Activated CD4-positive, CD25-positive, alpha-beta regulatory T cell (primary cell): ENCODE measurements around the gene STUM.
"Not testable (repeated sequence)": the region's sequence is repeated elsewhere in the genome, so short reads cannot be mapped to it uniquely, and the experiment has no call there.

Experiments
- DNase-seq, 4 experiments: peaks; one replicate each; lab custom pipeline; 2025; lab: John Stamatoyannopoulos, UW

Gene STUM

DNA sequence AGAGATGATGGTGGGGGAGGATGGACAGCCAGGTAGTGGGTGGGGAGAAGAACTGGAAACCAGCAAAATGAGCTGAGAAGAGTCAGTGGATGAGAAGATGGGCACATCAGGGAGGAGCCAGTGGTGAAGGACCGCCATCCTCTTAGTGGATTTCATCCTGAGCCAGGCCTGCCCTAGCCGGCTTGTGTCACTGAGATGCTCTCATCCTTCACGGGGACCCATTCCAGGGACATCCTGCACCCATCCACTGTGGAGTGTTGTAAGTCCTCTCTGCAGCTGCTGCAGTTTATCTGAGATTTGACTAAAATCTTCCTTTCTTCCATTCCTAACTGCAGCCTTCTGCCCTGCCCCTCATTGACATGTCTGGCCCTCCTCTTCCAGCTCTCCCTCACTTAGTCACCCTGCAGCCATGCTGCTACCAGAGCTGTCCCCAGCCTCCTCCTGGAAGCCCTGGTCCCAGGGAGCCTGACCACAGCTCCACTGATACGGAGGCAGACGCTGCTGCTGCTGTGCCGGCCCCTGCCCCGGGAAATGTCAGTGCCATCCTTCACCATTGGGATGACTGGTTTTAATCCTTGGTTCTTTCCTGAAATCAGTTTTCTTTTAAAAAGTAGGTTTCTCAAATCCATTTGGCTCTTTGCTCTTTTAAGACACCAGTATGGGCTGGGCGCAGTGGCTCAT, 33.2 kb downstream of the STUM start:
- DNase-seq: no peak

- no peak for DNase-seq
These were observed 34.4 kb downstream of the STUM start for GRCh38 chr1:226582966-226583365.

GRCh38 chr1:226584164-226584563, 35.6 kb downstream of the STUM start:
- no peak for DNase-seq

DNA sequence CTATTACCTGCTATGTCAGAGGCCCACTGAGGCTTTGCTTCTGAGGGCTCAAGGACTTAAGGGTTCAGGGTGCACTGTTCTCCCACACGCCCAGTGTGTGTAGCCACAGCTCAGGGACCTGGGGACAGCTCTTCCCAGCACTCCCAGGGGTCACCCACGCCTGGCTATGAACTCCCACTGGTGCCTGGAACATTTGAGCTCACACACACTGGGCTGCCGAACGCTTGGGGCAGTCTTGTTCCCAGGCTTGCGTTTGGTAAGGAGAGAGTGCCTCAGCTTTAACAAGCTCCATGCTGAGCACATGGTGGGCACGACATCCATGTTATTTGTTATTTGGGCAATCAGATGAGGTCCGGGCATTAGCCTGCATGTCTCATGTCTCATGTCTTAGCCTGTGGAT, 37.6 kb downstream of the STUM start:
- DNase-seq: no peak

DNA sequence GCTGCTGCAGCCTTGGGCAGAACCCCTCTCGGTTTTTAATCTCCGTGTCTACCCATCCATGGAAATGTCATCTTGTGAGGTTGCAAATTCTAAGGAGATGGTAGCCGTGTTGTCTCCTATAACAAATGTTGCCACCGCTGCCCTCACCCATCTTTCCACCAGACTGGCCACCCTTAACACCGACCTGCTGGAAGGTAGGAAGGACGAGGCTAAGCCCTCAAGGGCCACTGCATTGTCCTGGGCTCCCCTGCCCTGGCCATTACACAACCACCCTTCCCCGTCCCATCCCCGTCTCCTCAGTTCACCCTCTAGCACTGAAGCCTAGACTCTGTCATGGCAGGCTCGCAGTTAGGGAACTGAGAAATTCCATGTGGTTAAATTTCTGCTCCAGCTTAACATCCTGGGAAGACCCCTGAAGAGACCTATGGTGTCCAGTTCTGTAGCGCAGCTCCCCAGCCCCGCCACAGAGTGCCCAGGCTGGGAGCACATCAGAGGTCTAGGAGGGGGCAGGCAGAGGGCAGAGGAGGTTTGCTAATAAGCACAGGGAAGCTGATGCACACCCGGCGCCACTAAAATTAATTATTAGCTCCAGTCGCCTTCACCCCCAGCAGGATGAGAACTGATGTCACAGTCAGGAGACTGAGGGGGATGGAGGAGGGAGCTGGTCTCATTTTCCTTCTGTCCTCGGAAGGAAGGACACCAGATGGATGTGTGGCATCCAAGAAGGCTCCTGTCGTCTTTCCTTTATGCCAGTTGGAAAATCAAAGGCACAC, 38.3 kb downstream of the STUM start:
- DNase-seq: no peak

- DNase-seq: no peak
These were observed 39.9 kb downstream of the STUM start for GRCh38 chr1:226588484-226588883.

- no peak for DNase-seq
These were observed 40.6 kb downstream of the STUM start for GRCh38 chr1:226589008-226589733.

GRCh38 chr1:226590614-226591013, 42.0 kb downstream of the STUM start:
- no peak for DNase-seq

DNA sequence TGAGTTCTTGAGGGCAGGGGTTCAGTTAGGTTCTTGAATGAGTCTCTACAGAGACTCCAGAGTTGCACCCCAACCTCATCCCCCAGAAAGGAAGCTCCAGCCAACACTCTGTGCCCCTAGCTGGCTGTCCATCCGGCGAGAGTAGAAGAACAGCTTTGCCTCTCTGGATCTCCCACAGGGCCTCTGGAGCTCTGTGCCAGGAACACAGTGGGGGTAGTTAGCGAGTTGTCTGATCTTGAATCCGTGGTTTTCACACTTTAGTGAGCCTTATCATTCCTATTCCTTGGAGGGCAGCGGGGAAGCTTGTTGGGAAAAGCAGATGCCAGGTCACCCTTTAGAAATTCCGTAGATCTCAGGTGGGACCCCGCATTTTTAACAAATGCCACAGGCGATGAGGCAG, 45.0 kb downstream of the STUM start:
- no peak for DNase-seq

DNA sequence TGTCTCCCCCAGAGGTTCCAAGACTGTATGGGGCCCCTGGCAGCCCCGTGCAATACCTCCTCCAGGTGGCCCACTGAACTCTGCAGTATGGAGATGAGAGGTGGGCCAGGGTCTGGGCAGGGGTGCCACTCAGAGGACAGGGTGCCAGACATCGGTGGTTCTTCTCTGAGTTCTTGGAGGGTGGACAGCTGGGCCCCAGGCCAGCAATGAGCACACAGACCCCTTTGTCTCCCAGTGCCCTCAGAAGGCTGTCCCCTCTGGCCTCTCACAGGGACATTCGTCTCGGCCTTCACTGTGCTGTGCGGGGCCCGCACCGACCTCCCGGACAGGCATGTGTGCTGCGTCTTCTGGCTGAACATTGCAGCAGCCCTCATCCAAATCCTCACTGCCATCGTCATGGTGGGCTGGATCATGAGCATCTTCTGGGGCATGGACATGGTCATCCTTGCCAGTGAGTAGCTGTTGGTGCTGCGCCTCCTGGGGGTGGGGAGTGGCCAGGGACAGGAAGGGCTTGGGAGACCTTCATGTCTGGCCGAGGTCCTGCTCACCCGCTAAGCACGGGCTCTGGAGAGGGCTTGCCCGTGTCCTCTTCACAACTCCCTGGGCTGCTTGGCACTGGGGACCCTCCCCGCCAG, 48.1 kb downstream of the STUM start:
- DNase-seq: no peak

- DNase-seq: no peak
These were observed 49.3 kb downstream of the STUM start for GRCh38 chr1:226597616-226598454.

DNA sequence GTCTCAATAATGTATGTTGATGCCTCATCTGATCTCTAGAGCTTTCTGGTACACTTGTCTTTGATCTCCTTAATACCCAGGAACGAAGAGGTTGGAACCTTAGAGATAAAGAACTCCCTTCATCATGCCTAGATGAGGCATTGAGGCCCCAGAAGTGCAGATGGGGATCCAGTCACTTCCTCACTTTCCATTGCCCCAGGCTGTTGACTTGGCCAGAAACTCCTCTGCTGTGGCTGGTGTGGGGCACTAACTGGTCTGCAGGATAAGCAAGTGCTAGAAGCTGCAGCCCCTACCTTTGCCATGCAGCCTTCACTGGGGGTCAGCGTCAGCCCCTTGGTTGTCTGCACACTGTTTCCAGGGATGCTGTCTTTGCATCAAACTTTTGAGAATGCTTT, 49.9 kb downstream of the STUM start:
- DNase-seq: no peak

DNA sequence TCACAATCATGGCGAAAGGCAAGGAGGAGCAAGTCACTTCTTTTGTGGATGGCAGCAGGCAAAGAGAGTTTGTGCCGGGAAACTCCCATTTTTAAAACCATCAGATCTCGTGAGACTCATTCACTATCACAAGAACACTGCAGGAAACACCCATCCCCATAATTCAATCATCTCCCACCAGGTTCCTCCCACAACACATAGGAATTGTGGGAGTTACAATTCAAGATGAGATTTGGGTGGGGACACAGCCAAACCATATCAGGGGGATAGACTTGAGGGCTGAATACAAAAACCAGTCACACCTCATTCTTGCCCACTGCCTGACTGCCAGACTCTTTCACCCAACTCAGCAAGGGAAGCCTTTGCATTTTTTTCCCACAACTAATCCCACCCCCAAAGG, 50.4 kb downstream of the STUM start:
- DNase-seq: not testable (repeated sequence)

DNA sequence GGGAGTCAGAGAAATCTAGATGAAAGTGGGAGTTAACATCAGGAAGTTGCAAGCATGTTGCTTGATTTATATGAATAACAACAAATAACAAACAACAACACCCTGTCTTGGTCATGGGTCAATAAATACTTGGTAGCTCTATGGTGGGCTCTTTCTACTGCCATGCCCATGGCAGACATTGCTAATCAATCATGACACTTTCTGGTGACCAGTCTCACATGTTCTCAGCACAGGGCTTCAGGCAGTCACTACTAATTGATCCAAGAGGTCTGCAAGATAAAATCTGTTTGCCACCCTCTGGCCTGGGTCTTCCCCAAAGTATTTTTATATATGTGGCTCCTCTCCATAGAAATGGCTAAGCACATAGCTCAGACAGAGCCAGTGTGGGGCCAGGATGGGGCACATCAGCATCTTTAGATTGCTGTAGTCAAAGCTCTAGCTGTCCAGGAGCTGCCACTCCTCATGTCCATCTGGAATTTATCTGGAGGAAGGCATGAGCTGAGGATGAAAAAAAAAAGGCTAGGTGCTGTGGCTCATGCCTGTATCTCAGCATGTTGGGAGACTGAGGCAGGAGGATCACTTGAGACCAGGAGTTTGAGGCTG, 51.2 kb downstream of the STUM start:
- DNase-seq: no peak

- no peak for DNase-seq
These were observed 51.7 kb downstream of the STUM start for GRCh38 chr1:226600254-226600653.

- DNase-seq: no peak
These were observed 52.9 kb downstream of the STUM start for GRCh38 chr1:226601456-226601855.

DNA sequence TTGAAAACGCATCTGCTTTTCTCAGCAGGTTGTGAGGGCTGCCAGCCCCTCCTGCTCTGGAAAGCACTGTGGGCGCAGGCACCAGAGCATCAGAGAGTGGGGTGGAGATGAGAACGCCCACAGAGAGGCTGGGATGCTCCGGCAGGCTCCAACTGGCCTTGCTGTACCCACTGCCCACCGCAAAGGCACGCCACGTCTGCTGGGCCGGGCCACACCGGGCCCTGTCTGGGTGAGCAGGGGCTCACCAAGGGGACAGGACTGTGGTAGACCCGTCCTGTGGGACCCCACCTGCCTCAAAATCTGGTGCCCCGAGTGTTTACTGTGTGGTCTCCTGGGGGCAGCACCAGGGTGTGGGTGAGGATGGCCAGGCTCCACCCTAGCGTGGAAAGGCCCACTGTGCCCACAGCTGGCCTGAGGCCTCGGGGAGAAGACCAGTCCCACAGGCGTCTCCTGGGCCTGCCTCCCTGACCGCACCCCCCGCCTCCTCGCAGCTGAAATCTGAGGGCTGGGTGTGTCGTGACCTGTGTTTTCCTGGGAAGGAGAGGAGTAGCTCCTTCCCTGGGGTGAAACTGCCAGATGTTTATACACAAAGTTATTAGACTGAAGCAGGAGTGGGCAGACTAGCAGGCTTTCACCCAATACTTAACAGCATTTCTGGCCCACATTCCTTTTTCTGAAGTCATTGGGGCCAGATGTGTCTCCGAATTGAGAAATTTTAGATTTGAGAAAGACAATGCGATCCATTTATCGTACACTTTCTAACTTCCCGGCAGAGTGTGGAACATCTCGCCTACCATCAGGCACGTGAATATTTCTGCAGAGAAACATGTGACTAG, 53.8 kb downstream of the STUM start:
- DNase-seq: no peak

DNA sequence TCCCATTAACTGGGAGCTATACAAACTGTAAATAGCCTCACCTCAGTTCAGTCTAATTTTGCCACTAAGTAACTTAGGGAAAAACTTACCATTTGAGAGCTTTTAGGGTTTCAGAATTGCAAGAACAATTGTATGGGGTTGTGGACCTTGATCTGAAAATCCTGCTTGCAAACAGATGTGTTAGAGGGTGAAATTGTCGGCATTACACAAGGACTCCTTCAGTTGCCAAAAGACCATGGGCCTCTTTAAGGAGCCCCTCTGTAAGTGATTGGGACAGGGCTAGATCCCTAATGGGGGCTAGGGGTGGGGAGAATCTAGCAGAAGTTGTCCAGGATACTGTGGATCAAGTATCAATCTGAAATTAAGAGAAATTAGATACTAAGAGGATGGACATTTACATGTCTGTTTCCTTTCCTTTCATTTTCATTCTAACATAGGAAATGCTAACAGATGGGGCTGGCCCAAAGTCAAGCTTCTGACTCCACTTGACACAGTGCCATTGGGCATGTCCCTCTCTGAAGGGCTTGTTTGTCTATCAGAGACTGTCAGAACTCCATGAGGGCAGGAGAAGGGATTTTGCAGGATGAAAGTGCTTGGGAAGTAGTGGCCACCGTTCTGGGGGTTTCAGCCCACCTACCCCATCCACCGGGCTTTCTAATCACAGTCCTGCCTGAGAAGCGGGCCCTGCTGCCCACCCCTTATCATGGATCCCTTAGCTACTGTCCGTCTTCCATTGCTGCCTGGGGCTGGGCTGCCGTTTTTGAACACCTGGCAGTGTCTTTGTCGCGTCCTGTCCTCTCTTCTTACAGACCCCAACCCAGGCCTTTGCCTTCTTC, 54.7 kb downstream of the STUM start:
- no peak for DNase-seq

- DNase-seq: no peak
These were observed 55.4 kb downstream of the STUM start for GRCh38 chr1:226603858-226604559.
